Keratinocyte (primary cell): Measurements from ENCODE around the gene TPSAB1.
"Not testable (repeated sequence)": the region's sequence is repeated elsewhere in the genome, so short reads cannot be mapped to it uniquely, and the experiment has no call there.

ENCODE experiments used
- EZH2 ChIP-seq: IDR thresholded peaks from one replicate; pipeline ENCODE4 v1.6.1; 2012; ENCODE audit warnings: inconsistent platforms, mild to moderate bottlenecking, low read length, moderate library complexity
- TF ChIP-seq, protein P1 (sequence below), 3 experiments: IDR thresholded peaks in 1 of 3; conservative IDR thresholded peaks in 1 of 3; optimal IDR thresholded peaks in 1 of 3; 2 replicates in 2 of 3; 3 replicates in 1 of 3; pipeline versions ENCODE3 to v1.5.1; 2011; ENCODE audit warnings: low read length in 3 of 3, mild to moderate bottlenecking in 3 of 3, moderate library complexity in 2 of 3, control low read depth in 1 of 3, inconsistent platforms in 1 of 3; ENCODE audit not compliant: insufficient read depth in 2 of 3; ENCODE audit errors: extremely low read depth in 1 of 3

DNA sequence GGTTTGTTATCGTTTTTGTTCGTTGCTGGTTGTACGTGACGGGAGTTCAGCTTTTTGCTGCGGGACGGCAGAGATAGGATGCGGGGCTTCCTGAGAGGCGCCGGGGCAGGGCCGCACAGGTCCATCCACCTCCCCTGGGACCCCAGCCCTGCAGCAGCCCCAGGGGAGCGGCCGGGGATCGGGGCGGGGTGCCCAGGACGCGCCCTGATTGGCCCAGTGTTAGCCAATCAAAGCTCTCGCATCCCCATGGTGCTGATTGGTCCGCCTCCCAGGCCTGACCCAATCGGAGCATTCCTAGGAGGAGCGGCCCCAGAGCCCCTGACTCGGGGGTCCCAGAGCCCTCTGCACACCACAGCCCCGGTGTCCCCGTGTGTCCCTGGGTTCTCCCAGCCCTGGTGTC is 1.6 kb upstream of the TPSAB1 start:
- TF ChIP-seq, protein P1, sequence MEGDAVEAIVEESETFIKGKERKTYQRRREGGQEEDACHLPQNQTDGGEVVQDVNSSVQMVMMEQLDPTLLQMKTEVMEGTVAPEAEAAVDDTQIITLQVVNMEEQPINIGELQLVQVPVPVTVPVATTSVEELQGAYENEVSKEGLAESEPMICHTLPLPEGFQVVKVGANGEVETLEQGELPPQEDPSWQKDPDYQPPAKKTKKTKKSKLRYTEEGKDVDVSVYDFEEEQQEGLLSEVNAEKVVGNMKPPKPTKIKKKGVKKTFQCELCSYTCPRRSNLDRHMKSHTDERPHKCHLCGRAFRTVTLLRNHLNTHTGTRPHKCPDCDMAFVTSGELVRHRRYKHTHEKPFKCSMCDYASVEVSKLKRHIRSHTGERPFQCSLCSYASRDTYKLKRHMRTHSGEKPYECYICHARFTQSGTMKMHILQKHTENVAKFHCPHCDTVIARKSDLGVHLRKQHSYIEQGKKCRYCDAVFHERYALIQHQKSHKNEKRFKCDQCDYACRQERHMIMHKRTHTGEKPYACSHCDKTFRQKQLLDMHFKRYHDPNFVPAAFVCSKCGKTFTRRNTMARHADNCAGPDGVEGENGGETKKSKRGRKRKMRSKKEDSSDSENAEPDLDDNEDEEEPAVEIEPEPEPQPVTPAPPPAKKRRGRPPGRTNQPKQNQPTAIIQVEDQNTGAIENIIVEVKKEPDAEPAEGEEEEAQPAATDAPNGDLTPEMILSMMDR (optimal IDR thresholded peaks at IDR 0.05 in 1 of 3, IDR thresholded peaks at IDR 0.05 in 1 of 3, conservative IDR thresholded peaks at IDR 0.05 in 1 of 3; ENCODE audit: extremely low read depth in 1 of 3, insufficient read depth in 2 of 3, low read length in 3 of 3), result not testable (repeated sequence)
- TF ChIP-seq EZH2, result not testable (repeated sequence)
